NT2/D1 (cell line): Measurements from ENCODE around the gene CXorf58.

Source experiments
- SUZ12 ChIP-seq: IDR thresholded peaks from 2 replicates; pipeline ENCODE4 v1.6.1; 2011; ENCODE audit not compliant: insufficient read length, insufficient read depth; ENCODE audit errors: extremely low read depth
- YY1 ChIP-seq: IDR thresholded peaks from 2 replicates; pipeline ENCODE4 v1.6.1; 2011; ENCODE audit not compliant: insufficient read length, insufficient read depth
- ZNF274 ChIP-seq: IDR thresholded peaks from 2 replicates; pipeline ENCODE4 v1.6.1; 2011; ENCODE audit warnings: mild to moderate bottlenecking, low read depth, low read length

GRCh38 chrX:23911126-23911835 is 3.5 kb downstream of the CXorf58 start:
- no peak for TF ChIP-seq SUZ12
- TF ChIP-seq YY1, result no peak
- TF ChIP-seq ZNF274, result no peak
